Testis (tissue), 3 donors: ENCODE data around the gene SERTAD2. TPM values are rescaled to one million over a fixed set of nuclear protein-coding genes. Genes with fewer than 3 reads are reported as not detected.

Source experiments
- DNase-seq: peaks from one replicate; pipeline ENCODE4 v3.0.0-alpha.2; 2019
- H3K27ac ChIP-seq, 2 donors: fragments of 200-600 bp; sonication (generic); one replicate each; pipeline ENCODE4 v1.5.1; 2019
- H3K27me3 ChIP-seq: fragments of 200-600 bp; sonication (generic); one replicate; pipeline ENCODE4 v1.5.1; 2019
- H3K36me3 ChIP-seq: fragments of 200-600 bp; sonication (generic); one replicate; pipeline ENCODE4 v1.5.1; 2017; ENCODE audit warnings: low read depth; ENCODE audit errors: missing control alignments
- H3K4me1 ChIP-seq: fragments of 200-600 bp; sonication (generic); one replicate; pipeline ENCODE4 v1.5.1; 2019
- H3K4me3 ChIP-seq, 2 donors: fragments of 200-600 bp; sonication (generic); one replicate each; pipeline ENCODE4 v1.5.1; 2017 to 2019
- H3K9me3 ChIP-seq: fragments of 200-600 bp; sonication (generic); one replicate; pipeline ENCODE4 v1.5.1; 2017
- POLR2A ChIP-seq: fragments of 450-650 bp; IDR thresholded peaks from one replicate; pipeline ENCODE4 v1.6.1; 2017; ENCODE audit warnings: antibody characterized with exemption, mild to moderate bottlenecking, moderate library complexity
- WGBS, 2 donors: methylation state at CpG; one replicate each; pipeline ENCODE4 v1.1.5; 2018; 5-methylcytosine and 5-hydroxymethylcytosine counted together
- intact Hi-C: fragments of 100-400 bp; cut with DNase I; formaldehyde crosslinking; loops from one replicate; pipeline ENCODE4 v1.15.1; 2023; ENCODE audit warnings: low total_unique reads
- polyA plus RNA-seq: library from polyadenylated mRNA; stranded (reverse); fragments of 350-450 nt; fragmentation: Illumina TruSeq; extraction: RNeasy Lipid Tissue Mini Kit (QIAGEN cat#74804); gene quantifications from one replicate; pipeline ENCODE4 v1.2.3, GENCODE V29; 2014; ENCODE audit warnings: low read depth, low replicate concordance; ENCODE audit not compliant: insufficient read depth
- total RNA-seq, 2 donors: library from RNA; depleted of rRNA; stranded (reverse); fragments of >200 nt; gene quantifications; one replicate each; pipeline ENCODE4 v1.2.3, GENCODE V29; 2016
- TF ChIP-seq, protein P1 (sequence below), 3 experiments: fragments of 450-650 bp in 2 of 3; fragments of 200-600 bp in 1 of 3; sonication (generic) in 1 of 3; IDR thresholded peaks; one replicate each; pipeline ENCODE4 v1.5.1; 2016 to 2019; ENCODE audit warnings: antibody characterized with exemption in 3 of 3, mild to moderate bottlenecking in 2 of 3, moderate library complexity in 1 of 3

Gene SERTAD2
- total and polyA plus RNA-seq, 3 donors from 2014 or later, result 24.8 to 41.7 (median 41.4) TPM

DNA sequence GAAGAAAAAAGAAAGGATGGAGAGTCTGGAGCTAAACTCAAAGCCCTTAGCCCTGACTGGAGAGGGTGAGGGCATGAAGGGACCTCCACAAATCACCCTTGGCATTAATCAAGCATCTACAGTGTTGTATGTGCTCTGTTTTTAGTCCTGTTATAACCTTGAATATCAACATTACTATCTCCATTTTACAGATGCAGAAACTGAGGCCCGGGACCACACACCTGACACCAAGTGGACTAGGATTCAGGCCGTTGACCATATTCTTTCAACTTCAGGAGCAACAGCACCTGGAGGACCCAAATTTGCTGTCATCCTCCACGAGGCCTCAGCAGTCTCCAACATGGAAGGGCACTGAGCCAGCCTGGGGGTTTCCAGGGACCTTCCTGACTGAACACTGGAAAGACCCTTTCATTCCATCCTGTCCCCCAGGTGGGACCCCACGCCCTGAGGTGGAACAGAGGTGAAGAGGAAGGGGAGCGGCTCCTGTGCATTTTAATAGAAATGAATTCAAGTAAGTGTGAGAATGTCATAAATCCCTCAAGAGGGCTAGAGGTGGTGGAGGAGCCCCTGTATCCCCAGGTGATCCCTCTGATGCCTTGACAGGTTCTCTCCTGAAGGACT, 41.0 kb downstream of the SERTAD2 start:
- Histone ChIP-seq H3K4me3 (no peak overlapping the region), H3K27me3 (no peaks in the 10 kb centered on the region), H3K4me1 (no peaks in the 10 kb centered on the region), H3K36me3 (no peaks in the 10 kb centered on the region), H3K9me3 (no peaks in the 10 kb centered on the region), H3K27ac (no peak overlapping the region)
- no peak for DNase-seq
- 90 to 92% methylated on average over 5 of the region's 5 CpGs for WGBS, 2 donors
- intact Hi-C loops, result no loop called here
- TF ChIP-seq POLR2A, result no peak
- TF ChIP-seq, protein P1, sequence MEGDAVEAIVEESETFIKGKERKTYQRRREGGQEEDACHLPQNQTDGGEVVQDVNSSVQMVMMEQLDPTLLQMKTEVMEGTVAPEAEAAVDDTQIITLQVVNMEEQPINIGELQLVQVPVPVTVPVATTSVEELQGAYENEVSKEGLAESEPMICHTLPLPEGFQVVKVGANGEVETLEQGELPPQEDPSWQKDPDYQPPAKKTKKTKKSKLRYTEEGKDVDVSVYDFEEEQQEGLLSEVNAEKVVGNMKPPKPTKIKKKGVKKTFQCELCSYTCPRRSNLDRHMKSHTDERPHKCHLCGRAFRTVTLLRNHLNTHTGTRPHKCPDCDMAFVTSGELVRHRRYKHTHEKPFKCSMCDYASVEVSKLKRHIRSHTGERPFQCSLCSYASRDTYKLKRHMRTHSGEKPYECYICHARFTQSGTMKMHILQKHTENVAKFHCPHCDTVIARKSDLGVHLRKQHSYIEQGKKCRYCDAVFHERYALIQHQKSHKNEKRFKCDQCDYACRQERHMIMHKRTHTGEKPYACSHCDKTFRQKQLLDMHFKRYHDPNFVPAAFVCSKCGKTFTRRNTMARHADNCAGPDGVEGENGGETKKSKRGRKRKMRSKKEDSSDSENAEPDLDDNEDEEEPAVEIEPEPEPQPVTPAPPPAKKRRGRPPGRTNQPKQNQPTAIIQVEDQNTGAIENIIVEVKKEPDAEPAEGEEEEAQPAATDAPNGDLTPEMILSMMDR (IDR thresholded peaks at IDR 0.05), result no peak

DNA sequence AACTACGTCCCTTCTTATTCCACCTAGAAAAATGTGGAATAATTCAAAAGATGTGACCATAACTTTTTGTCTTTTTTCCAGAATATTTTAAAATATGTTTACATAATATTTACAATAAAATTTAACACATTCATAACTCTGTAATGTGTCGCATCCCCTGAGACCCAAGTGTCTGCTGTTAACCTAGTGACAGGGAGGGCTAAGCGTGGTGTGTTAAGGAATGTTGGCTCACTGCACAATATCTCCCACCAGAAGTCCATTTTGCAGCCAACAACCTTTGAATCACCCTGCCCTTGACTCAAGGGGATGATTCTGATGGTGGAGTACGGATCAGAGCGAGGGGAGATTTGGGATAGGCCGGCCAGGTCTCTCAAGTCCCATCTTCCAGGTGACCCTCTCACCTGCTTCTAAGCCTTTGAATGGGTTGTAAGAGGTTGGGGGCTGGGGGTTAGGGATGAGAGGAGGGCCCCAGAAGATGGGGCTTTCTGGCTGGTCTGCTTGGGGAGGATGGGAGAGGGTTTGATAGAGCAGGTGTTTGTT, 43.3 kb downstream of the SERTAD2 start:
- no peaks in the 10 kb centered on the region for H3K27me3 ChIP-seq
- DNase-seq, result no peak
- intact Hi-C loops, result no loop called here
- TF ChIP-seq, protein P1 (IDR thresholded peaks at IDR 0.05), result no peak
- TF ChIP-seq POLR2A, result no peak
- H3K36me3 ChIP-seq, result no peaks in the 10 kb centered on the region
- H3K4me1 ChIP-seq, result no peaks in the 10 kb centered on the region
- H3K4me3 ChIP-seq, result no peak overlapping the region
- 88 to 92% methylated on average over 4 to 6 of the region's 6 CpGs for WGBS, 2 donors
- H3K27ac ChIP-seq, result no peak overlapping the region
- no peaks in the 10 kb centered on the region for H3K9me3 ChIP-seq

DNA sequence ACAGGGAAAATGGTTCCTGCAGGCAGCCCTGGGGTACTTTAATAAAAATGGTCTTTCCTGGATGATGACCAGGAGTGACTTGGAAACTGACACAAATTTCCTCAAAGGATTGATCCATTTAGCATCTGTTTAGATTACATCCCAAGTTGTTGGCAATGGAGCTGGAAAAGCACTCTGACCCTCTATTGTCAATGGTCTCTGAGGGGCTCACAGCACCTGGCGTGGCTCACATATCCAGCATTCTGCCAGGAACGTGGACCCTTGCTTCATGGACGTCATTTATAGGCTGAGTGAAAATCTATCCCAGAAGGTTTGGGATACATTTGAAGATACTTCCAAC, 43.8 kb downstream of the SERTAD2 start:
- Histone ChIP-seq H3K27me3 (no peaks in the 10 kb centered on the region), H3K9me3 (no peaks in the 10 kb centered on the region), H3K36me3 (no peaks in the 10 kb centered on the region), H3K4me1 (no peaks in the 10 kb centered on the region), H3K4me3 (peak overlapping the region; percentile 63 to 66), H3K27ac (peak overlapping the region in 1 of 2 donors; percentile 75)
- DNase-seq, result no peak
- no peak for TF ChIP-seq POLR2A
- TF ChIP-seq, protein P1 (IDR thresholded peaks at IDR 0.05), result no peak
- 46 to 71% methylated on average over 3 of the region's 3 CpGs for WGBS, 2 donors
- intact Hi-C loops, result no loop called here

DNA sequence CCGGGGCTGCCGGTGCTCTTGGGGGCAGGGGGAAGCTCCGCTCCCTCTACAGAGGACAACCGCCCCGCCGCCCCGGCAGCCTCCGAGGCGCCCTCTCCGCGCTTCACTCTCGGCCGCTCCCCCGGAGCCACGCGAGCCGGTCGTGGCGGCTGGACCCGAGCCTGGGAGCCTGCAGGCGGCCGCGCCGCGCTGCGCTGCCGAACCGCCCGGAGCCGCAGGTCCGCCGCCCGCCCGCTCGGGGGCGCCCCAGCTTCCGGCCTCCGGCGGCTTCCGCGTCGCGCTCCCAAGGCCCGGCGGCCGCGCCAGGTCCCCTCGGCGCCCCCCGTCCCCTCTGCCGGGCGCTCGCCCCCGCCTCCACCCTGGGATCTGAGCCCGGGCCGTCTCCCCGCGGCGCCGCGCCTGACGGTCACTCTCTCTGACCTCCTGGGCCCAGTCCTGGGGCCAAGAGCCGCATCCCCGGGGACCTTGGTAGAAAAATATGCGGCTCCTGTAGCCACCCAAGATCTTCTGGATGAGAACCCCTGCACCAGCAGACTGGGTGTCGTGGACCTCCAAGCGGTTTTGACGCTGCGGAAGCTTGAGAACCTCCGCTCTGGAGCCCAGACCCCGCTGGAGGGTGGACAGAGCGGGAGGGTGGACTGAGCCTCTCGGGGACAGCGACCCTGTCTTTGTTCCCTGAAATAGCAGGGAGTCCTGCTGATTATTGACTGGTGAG, 44.3 kb downstream of the SERTAD2 start:
- intact Hi-C loops, result no loop called here
- Histone ChIP-seq H3K36me3 (no peaks in the 10 kb centered on the region), H3K9me3 (no peaks in the 10 kb centered on the region), H3K4me3 (peak overlapping the region; percentile 63 to 66), H3K27ac (peak overlapping the region; percentile 44 to 75), H3K4me1 (no peaks in the 10 kb centered on the region), H3K27me3 (no peaks in the 10 kb centered on the region)
- peak; percentile 65 for DNase-seq
- no peak for TF ChIP-seq POLR2A
- TF ChIP-seq, protein P1 (IDR thresholded peaks at IDR 0.05), result peak in 1 of 3 experiments; percentile 71
- WGBS, 2 donors, result 0 to 8% methylated on average over 6 to 57 of the region's 74 CpGs
